H9 (cell line): Measurements from ENCODE around the gene CTSW. TPM values are rescaled to one million over a fixed set of nuclear protein-coding genes. Genes with fewer than 3 reads are reported as not detected.

ENCODE experiments used
- DNase-seq: peaks from one replicate; pipeline ENCODE4 v3.0.0-alpha.2; 2017
- H2AFZ ChIP-seq: one replicate; pipeline ENCODE4 v1.6.1; 2013; ENCODE audit warnings: mild to moderate bottlenecking, low read length, control low read depth, moderate library complexity
- H2AK5ac ChIP-seq: 2 replicates; pipeline ENCODE4 v1.6.1; 2013; ENCODE audit warnings: low read length, control low read depth, mixed read lengths; ENCODE audit not compliant: insufficient read length
- H2BK120ac ChIP-seq: one replicate; pipeline ENCODE4 v1.6.1; 2013; ENCODE audit warnings: low read depth, mild to moderate bottlenecking, low read length, control low read depth, inconsistent platforms; ENCODE audit not compliant: poor library complexity, severe bottlenecking
- H2BK12ac ChIP-seq: 2 replicates; pipeline ENCODE4 v1.6.1; 2013; ENCODE audit warnings: low read length, control low read depth, mixed read lengths, low read depth; ENCODE audit not compliant: insufficient read length
- H2BK15ac ChIP-seq: 2 replicates; pipeline ENCODE4 v1.6.1; 2013; ENCODE audit warnings: low read depth, low read length, control low read depth
- H2BK20ac ChIP-seq: one replicate; pipeline ENCODE4 v1.6.1; 2013; ENCODE audit warnings: low read depth, mild to moderate bottlenecking, low read length, control low read depth, inconsistent platforms; ENCODE audit not compliant: poor library complexity, severe bottlenecking
- H2BK5ac ChIP-seq: 2 replicates; pipeline ENCODE4 v1.6.1; 2013; ENCODE audit warnings: low read length, control low read depth, mixed read lengths; ENCODE audit not compliant: insufficient read length
- H3K14ac ChIP-seq: 2 replicates; pipeline ENCODE4 v1.6.1; 2013; ENCODE audit warnings: low read length, control low read depth; ENCODE audit not compliant: insufficient read depth
- H3K18ac ChIP-seq: 2 replicates; pipeline ENCODE4 v1.6.1; 2013; ENCODE audit warnings: low read depth, mild to moderate bottlenecking, mixed read lengths, low read length, control low read depth; ENCODE audit not compliant: insufficient read length
- H3K23ac ChIP-seq: 2 replicates; pipeline ENCODE4 v1.6.1; 2013; ENCODE audit warnings: low read length, control low read depth, mixed read lengths, low read depth; ENCODE audit not compliant: insufficient read length
- H3K23me2 ChIP-seq: 2 replicates; pipeline ENCODE4 v1.6.1; 2013; ENCODE audit warnings: low read depth, mild to moderate bottlenecking, mixed read lengths, low read length, control low read depth; ENCODE audit not compliant: insufficient read length, poor library complexity, severe bottlenecking
- H3K27ac ChIP-seq: 2 replicates; pipeline ENCODE4 v1.5.1; 2013; ENCODE audit warnings: low read length, control low read depth, mixed read lengths, low read depth; ENCODE audit not compliant: insufficient read length
- H3K27me3 ChIP-seq: 2 replicates; pipeline ENCODE4 v1.6.1; 2013; ENCODE audit warnings: low read length, control low read depth, inconsistent platforms; ENCODE audit not compliant: insufficient read depth
- H3K4ac ChIP-seq: 2 replicates; pipeline ENCODE4 v1.6.1; 2013; ENCODE audit warnings: low read depth, mild to moderate bottlenecking, control low read depth, inconsistent platforms, low read length, moderate library complexity
- H3K4me1 ChIP-seq: 2 replicates; pipeline ENCODE4 v1.6.1; 2013; ENCODE audit warnings: low read length, control low read depth, inconsistent platforms; ENCODE audit not compliant: insufficient read depth
- H3K4me2 ChIP-seq: 2 replicates; pipeline ENCODE4 v1.6.1; 2013; ENCODE audit warnings: low read length, control low read depth, mixed read lengths; ENCODE audit not compliant: insufficient read length, insufficient read depth
- H3K56ac ChIP-seq: 2 replicates; pipeline ENCODE4 v1.6.1; 2013; ENCODE audit warnings: low read depth, mild to moderate bottlenecking, mixed read lengths, low read length, control low read depth; ENCODE audit not compliant: insufficient read length
- H3K79me1 ChIP-seq: 2 replicates; pipeline ENCODE4 v1.6.1; 2013; ENCODE audit warnings: low read depth, mild to moderate bottlenecking, moderate library complexity, low read length, control low read depth, inconsistent platforms; ENCODE audit not compliant: insufficient read depth, poor library complexity, severe bottlenecking
- H3K79me2 ChIP-seq: 2 replicates; pipeline ENCODE4 v1.6.1; 2013; ENCODE audit warnings: low read length, control low read depth, inconsistent platforms; ENCODE audit not compliant: insufficient read depth
- H3K9ac ChIP-seq: 2 replicates; pipeline ENCODE4 v1.6.1; 2013; ENCODE audit warnings: low read length, control low read depth, mixed read lengths; ENCODE audit not compliant: insufficient read length; ENCODE audit errors: extremely low read depth
- H3K9me3 ChIP-seq: one replicate; pipeline ENCODE4 v1.6.1; 2013; ENCODE audit warnings: low read depth, low read length, inconsistent platforms; ENCODE audit not compliant: control insufficient read depth
- H3T11ph ChIP-seq: one replicate; pipeline ENCODE4 v1.6.1; 2013; ENCODE audit warnings: mild to moderate bottlenecking, low read length, control low read depth, inconsistent platforms
- H4K20me1 ChIP-seq: one replicate; pipeline ENCODE4 v1.6.1; 2013; ENCODE audit not compliant: control insufficient read depth, insufficient read length, insufficient read depth
- H4K5ac ChIP-seq: 2 replicates; pipeline ENCODE4 v1.6.1; 2013; ENCODE audit warnings: low read depth, mild to moderate bottlenecking, mixed read lengths, low read length, control low read depth; ENCODE audit not compliant: insufficient read length
- H4K8ac ChIP-seq: replicated peaks from 2 replicates; pipeline ENCODE4 v1.6.1; 2013; ENCODE audit warnings: low read length, control low read depth, mixed read lengths, low read depth; ENCODE audit not compliant: insufficient read length
- H4K91ac ChIP-seq: 2 replicates; pipeline ENCODE4 v1.6.1; 2013; ENCODE audit warnings: low read depth, mild to moderate bottlenecking, moderate library complexity, mixed read lengths, low read length, control low read depth; ENCODE audit not compliant: insufficient read length
- H3K27ac Mint-ChIP-seq, 3 experiments: 2 replicates in 2 of 3; 3 replicates in 1 of 3; pipeline ENCODE4 v1.8.0; 2020 to 2021; ENCODE audit warnings: mixed read lengths in 3 of 3, mild to moderate bottlenecking in 1 of 3, moderate library complexity in 1 of 3
- H3K27me3 Mint-ChIP-seq: 2 replicates; pipeline ENCODE4 v1.8.0; 2021; ENCODE audit warnings: low read depth, mild to moderate bottlenecking, moderate library complexity, mixed read lengths
- H3K36me3 Mint-ChIP-seq, 3 experiments: 2 replicates in 2 of 3; 3 replicates in 1 of 3; pipeline ENCODE4 v1.8.0; 2020 to 2021; ENCODE audit warnings: low read depth in 3 of 3, mixed read lengths in 3 of 3; ENCODE audit not compliant: insufficient read depth in 1 of 3
- H3K4me1 Mint-ChIP-seq, 2 experiments: 2 replicates each; pipeline ENCODE4 v1.8.0; 2020; ENCODE audit warnings: mixed read lengths in 2 of 2
- H3K4me3 Mint-ChIP-seq, 2 experiments: 2 replicates in 1 of 2; 3 replicates in 1 of 2; pipeline ENCODE4 v1.8.0; 2020 to 2021; ENCODE audit warnings: mild to moderate bottlenecking in 2 of 2, mixed read lengths in 2 of 2, moderate library complexity in 1 of 2
- H3K9me3 Mint-ChIP-seq, 2 experiments: 2 replicates in 1 of 2; 3 replicates in 1 of 2; pipeline ENCODE4 v1.8.0; 2020; ENCODE audit warnings: mild to moderate bottlenecking in 2 of 2, mixed read lengths in 2 of 2, moderate library complexity in 1 of 2
- WGBS: extraction: QIAGEN DNeasy Blood & Tissue Kit; methylation state at CpG from one replicate; pipeline ENCODE4 v1.1.7; 2013; ENCODE audit warnings: missing lambda C conversion rate, low lambda C conversion rate, mixed read lengths; ENCODE audit not compliant: insufficient read length; ENCODE audit errors: extremely low coverage; 5-methylcytosine and 5-hydroxymethylcytosine counted together
- total RNA-seq: library from RNA; stranded (reverse); gene quantifications from 2 replicates; pipeline ENCODE4 v1.2.1, GENCODE V29; 2021
- TF ChIP-seq, protein P1 (sequence below): fragments of 200-600 bp; sonication (generic); conservative IDR thresholded peaks from 3 replicates; pipeline ENCODE4 v1.8.0; 2021; ENCODE audit warnings: antibody characterized with exemption, mild to moderate bottlenecking

CTSW gene
- total RNA-seq, 1 experiment from 2014 or later: not detected

DNA sequence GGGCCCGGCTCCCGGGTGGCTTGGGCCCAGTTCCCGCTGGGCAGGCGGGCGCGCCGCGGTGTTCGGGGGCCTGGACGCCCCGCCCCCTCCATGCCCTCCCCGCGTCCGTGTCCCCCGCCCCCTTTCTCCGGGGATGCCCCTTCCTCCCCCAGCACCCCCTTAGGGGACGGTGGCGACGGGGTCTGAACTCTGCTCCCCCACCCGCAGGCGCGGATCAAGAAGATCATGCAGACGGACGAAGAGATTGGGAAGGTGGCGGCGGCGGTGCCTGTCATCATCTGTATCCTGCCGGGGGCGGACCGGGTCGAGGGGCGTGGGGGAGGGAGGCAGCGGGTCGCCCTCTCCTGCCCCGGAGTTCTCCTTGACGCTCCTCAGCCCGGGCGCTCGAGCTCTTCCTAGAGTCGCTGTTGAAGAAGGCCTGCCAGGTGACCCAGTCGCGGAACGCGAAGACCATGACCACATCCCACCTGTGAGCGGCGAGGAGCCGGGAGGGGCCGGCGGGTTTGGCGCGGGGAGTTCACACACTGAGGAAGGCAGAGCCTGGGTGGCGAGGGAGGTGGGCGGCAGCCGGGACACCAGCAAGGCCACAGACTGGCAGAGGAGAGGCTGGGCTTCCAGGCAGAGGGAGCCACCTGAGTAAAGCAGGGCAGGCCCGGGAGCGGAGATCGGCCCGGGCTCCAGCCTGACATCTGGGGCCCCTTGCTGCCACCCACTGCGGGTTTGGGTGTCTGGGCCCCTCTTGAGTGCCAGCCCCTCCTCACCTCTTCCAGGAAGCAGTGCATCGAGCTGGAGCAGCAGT lies 40.1 kb downstream of the CTSW start:
- no CpG with 5 or more reads among the region's 60 CpGs for WGBS
- Histone ChIP-seq H4K91ac (no peak overlapping the region), H2BK12ac (no peak overlapping the region), H3K27ac (no peak overlapping the region), H2BK20ac (no peak overlapping the region), H3K4ac (no peak overlapping the region), H4K8ac (no peak overlapping the region), H3K4me2 (peak overlapping the region; percentile 57), H4K20me1 (no peaks in the 10 kb centered on the region), H3T11ph (no peak overlapping the region), H3K18ac (no peak overlapping the region), H3K56ac (no peak overlapping the region), H3K9me3 (no peaks in the 10 kb centered on the region), H3K4me1 (no peaks in the 10 kb centered on the region; the same call in 1 of the 2 replicates), H2BK5ac (no peak overlapping the region), H4K5ac (no peak overlapping the region), H2BK120ac (no peak overlapping the region), H2AFZ (no peak overlapping the region), H3K14ac (no peak overlapping the region), H3K23me2 (peaks cover 11% of the 10 kb centered on the region), H2AK5ac (no peak overlapping the region), H3K79me2 (no peaks in the 10 kb centered on the region), H3K23ac (no peak overlapping the region), H3K27me3 (no peaks in the 10 kb centered on the region), H3K9ac (no peak overlapping the region), H3K79me1 (no peaks in the 10 kb centered on the region), H2BK15ac (no peak overlapping the region)
- TF ChIP-seq, protein P1, sequence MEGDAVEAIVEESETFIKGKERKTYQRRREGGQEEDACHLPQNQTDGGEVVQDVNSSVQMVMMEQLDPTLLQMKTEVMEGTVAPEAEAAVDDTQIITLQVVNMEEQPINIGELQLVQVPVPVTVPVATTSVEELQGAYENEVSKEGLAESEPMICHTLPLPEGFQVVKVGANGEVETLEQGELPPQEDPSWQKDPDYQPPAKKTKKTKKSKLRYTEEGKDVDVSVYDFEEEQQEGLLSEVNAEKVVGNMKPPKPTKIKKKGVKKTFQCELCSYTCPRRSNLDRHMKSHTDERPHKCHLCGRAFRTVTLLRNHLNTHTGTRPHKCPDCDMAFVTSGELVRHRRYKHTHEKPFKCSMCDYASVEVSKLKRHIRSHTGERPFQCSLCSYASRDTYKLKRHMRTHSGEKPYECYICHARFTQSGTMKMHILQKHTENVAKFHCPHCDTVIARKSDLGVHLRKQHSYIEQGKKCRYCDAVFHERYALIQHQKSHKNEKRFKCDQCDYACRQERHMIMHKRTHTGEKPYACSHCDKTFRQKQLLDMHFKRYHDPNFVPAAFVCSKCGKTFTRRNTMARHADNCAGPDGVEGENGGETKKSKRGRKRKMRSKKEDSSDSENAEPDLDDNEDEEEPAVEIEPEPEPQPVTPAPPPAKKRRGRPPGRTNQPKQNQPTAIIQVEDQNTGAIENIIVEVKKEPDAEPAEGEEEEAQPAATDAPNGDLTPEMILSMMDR: no peak
- peaks cover 2% of the 10 kb centered on the region for H3K27me3 Mint-ChIP-seq
- H3K36me3 Mint-ChIP-seq: peaks cover 1 to 25% (median 23%) of the 10 kb centered on the region in 3 experiments; a peak in 6 of 7 replicates
- peak; percentile 54 for DNase-seq
- H3K4me1 Mint-ChIP-seq: peaks cover 19 to 26% of the 10 kb centered on the region in 2 experiments
- H3K27ac Mint-ChIP-seq: peak overlapping the region in 1 of 3 experiments; percentile 85; a peak in 1 of 7 replicates
- peak overlapping the region; percentile 84 to 93 for H3K4me3 Mint-ChIP-seq
- no peaks in the 10 kb centered on the region; a peak in 1 of 5 replicates for H3K9me3 Mint-ChIP-seq
